Measurements from ENCODE around the gene GLIS1. TPM values are rescaled to one million over a fixed set of nuclear protein-coding genes. Genes with fewer than 3 reads are reported as not detected.

The GLIS1 gene
- total and polyA plus RNA-seq, 2 donors (not counting 3 experiments of a cell fraction or from before 2014, with no cell fraction given) = not detected

GRCh38 chr1:53584777-53585107, 154.2 kb downstream of the GLIS1 start:
- POLR2A ChIA-PET = no interaction called here

More at GRCh38 chr1:53584777-53585107, 154.2 kb downstream of the GLIS1 start:
- FAIRE-seq (no peak), DNase-seq (ENCODE audit: low read depth, low spot score) (no peak)
- no peak overlapping the region for H3K9ac ChIP-seq (replicated peaks; ENCODE audit: extremely low read depth, insufficient read depth, low read length)
- CTCF ChIA-PET = no interaction called here
- H3K4me3 ChIP-seq (replicated peaks in 1 of 3; ENCODE audit: insufficient read depth in 1 of 3, low read depth in 1 of 3, low read length in 3 of 3) = no peak overlapping the region
- H3K4me2 ChIP-seq (ENCODE audit: insufficient read depth, low read length) = no peak overlapping the region
- no peaks in the 10 kb centered on the region for H3K36me3 ChIP-seq (ENCODE audit: control insufficient read depth in 2 of 2, extremely low read depth in 1 of 2, insufficient read depth in 2 of 2, low read length in 2 of 2)
- no peaks in the 10 kb centered on the region for H3K4me1 ChIP-seq (ENCODE audit: control insufficient read depth, extremely low read depth, insufficient read depth, low read length)
- peaks cover 4 to 9% of the 10 kb centered on the region in 2 experiments for H3K27me3 ChIP-seq (ENCODE audit: control insufficient read depth in 2 of 2, insufficient read depth in 2 of 2, low read length in 2 of 2)
- intact Hi-C loops (cut with micrococcal nuclease) (no loop called here), dilution Hi-C loops (cut with MboI; ENCODE audit: extremely low pct_ligation_motif_present, low sequenced_read_pairs) (no loop called here)
- no TSS peak for BruUV-seq (replicated peaks)
- H4K20me1 ChIP-seq (replicated peaks; ENCODE audit: control insufficient read depth, extremely low read depth, insufficient read depth, low read length) = no peaks in the 10 kb centered on the region
- no peak overlapping the region for H2AFZ ChIP-seq (ENCODE audit: low read depth, low read length)
- TF ChIP-seq EZH2 (IDR thresholded peaks at IDR 0.05; ENCODE audit: borderline replicate concordance, low read depth, low read length, severe bottlenecking) = no peak
- no peak for TF ChIP-seq POLR2A (IDR thresholded peaks at IDR 0.05; ENCODE audit: low read depth, low read length)
- TF ChIP-seq MYC (IDR thresholded peaks at IDR 0.05; ENCODE audit: low read depth, low read length) = no peak
- TF ChIP-seq GATA2 (IDR thresholded peaks at IDR 0.05; ENCODE audit: insufficient read depth, insufficient read length, low read depth, low read length) = no peak
- TF ChIP-seq CTCF (IDR thresholded peaks at IDR 0.05; ENCODE audit: extremely low read depth in 1 of 2, insufficient read depth in 1 of 2, low read depth in 1 of 2, low read length in 2 of 2) = no peak
- no peak for TF ChIP-seq JUN (IDR thresholded peaks at IDR 0.05; ENCODE audit: borderline replicate concordance, insufficient read depth, insufficient read length, low read depth)
- no peak for TF ChIP-seq POLR2AphosphoS5 (IDR thresholded peaks at IDR 0.05; ENCODE audit: insufficient read depth, low read depth, low read length)
- no peak for TF ChIP-seq MAX (IDR thresholded peaks at IDR 0.05; ENCODE audit: insufficient read depth, insufficient read length)
- no peak for TF ChIP-seq FOS (IDR thresholded peaks at IDR 0.05; ENCODE audit: borderline replicate concordance, insufficient read depth, low read length)
- H3K9me1 ChIP-seq (replicated peaks; ENCODE audit: control insufficient read depth, extremely low read depth, insufficient read depth, low read length) = no peaks in the 10 kb centered on the region
- no peak overlapping the region for H3K27ac ChIP-seq (ENCODE audit: insufficient read depth, low read depth, low read length)
- no peaks in the 10 kb centered on the region for H3K9me3 ChIP-seq (replicated peaks; ENCODE audit: control insufficient read depth, insufficient read depth, low read length)
- H3K79me2 ChIP-seq (ENCODE audit: control insufficient read depth, insufficient read depth, low read length) = no peaks in the 10 kb centered on the region
